NCI-H526 (cell line): ENCODE results near the gene MRPL45.
A peak's percentile ranks its signal among the peaks of the same experiment; 100 is the strongest.

Source experiments
- DNase-seq, 2 experiments: peaks; one replicate each; lab custom pipeline; 2025; lab: John Stamatoyannopoulos, UW

Gene MRPL45

GRCh38 chr17:38325221-38325851, 28.4 kb downstream of the MRPL45 start:
- DNase-seq, result peak in 1 of 2 experiments; percentile 17

DNA sequence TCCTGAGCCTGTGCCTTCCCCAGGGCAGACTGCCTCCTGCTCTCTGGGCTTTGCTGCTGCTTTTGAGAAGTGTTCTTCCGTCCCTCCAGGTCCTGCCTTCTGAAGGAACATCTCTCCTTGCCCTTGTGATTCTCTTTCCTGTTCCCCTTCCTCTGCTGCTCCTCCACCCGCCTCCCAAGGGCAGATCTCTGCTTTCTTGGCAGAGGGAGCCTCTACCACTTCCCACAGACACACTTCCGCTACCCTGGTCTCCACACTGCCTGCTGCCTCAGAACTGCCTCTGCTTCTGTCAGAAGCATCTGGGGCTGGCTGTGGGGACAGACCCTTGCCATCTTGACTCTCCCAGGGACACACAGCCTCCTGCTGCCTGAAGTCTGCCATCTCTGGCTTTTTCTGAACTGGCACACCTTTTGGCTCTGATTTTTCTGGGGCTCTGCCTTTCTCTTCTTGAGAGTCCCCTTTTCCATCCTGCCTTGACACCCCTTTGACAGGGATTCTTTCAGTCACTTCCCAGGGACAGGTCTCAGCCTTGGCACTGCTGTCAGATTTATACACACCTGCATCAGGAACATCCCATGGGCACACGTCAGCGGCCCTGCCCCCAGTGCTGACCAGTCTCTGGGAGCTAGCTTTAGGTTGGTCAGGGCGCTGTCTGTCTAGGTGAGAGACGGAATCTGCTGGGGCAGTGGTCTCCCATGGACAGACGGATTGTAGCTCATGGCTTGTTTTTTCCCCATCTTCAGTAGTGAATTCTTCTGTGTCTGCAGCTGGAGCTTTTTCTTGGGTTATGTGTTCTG, 30.2 kb downstream of the MRPL45 start:
- DNase-seq, result no peak

GRCh38 chr17:38327936-38328335, 31.0 kb downstream of the MRPL45 start:
- DNase-seq, result no peak

GRCh38 chr17:38328620-38329019, 31.7 kb downstream of the MRPL45 start:
- no peak for DNase-seq

DNA sequence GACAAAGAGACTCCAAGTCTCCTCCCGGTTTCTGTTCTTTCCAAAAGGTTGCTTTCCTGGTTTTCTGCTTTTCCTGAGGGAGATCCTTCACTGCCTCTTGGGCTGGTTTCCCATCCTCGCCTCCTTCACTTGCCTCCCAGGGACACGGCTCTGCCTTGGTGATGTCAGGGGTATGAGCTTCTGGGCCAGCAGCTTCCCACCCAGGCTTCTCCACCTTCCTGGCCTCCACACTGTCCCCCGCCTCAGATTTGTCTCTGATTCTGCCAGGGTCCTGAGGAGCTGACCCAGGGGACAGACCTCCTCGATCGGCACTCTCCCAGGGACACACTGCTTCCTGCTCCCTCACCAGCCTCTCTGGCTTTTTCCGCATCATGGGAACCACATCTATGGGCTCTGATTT, 32.3 kb downstream of the MRPL45 start:
- no peak for DNase-seq

DNA sequence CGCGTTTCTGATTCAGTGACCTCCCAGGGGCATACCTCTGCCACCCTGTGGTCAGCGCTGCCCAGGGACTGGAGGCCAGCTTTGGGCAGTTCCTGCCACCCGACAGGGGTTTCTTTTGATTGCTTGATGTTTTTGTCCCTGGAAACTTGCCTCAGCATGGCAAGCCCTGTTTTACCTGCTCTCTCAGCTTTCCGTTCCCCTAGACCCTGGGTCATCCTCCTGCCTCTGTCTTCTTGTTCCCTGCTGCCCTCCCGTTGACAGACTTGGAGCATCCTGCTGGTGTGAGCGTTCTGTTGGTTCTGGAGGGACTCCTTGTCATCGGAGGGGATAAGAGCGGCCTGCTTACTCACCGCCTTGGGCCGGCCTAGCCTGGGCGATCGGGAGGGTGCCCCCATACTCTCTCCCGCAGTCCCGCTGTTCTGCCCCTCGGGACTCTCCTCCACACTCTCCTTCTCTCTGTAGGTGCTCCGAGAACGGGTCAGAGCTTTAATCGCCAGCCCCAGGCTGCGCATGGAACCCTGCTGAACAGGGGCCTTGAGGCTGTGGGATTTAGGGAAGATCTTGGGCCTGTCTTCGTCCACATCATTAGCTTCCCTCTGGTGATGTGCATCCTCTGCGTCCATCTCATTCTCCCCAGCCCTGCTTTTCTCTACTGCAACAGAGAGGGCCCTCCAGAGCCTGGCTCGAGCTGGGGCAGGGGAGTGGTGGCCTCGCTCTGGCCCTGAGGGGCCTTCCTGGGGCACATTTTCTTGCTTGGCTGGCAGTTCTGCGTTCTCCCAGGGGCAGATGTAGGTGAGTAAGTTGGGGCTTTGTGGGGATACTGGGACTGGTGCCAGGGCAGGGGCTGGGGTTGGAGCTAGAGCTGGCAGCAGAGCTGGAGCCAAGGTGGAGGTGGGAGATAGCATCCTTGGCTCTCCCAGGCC, 33.1 kb downstream of the MRPL45 start:
- DNase-seq, result no peak

DNA sequence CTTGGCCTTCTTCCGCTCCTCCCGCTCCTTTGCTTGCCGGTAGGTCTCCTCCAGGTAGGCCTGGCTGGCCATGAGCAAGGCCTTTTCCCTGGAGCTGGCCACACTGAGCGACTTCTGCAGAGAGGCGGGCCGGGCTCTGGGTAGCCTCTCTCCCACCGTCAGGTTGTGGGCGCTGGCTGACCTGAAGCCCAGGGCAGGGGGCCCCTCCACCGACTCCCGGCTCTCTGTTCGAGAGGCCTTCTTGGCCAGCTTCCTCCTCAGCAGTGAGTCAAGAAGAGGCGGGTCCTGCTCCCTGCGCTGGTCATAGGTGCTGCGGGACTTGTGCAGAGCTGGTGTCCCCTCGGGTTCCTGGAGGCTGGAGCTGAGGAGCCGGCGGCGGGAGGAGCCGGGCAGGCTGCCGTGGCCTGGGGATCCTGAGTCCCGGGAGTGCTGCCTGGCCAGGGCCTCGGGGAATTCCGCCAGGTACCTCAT, 34.0 kb downstream of the MRPL45 start:
- DNase-seq, result no peak

DNA sequence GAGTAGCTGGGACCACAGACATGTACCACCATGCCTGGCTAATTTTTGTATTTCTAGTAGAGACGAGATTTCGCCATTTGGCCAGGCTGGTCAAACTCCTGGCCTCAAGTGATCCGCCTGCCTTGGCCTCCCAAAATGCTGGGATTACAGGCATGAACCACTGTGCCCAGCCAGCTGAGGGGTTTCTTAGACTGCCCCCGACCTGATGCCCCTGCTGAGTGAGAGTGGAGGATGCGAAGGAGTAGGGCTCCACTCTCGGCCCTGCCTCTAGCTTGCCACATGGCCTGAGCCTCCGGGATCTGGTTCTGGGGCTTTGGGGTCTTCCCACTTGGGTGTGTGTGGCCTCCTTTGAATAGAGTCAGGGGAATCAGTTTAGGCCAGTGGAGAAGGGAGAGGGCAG, 35.8 kb downstream of the MRPL45 start:
- no peak for DNase-seq

DNA sequence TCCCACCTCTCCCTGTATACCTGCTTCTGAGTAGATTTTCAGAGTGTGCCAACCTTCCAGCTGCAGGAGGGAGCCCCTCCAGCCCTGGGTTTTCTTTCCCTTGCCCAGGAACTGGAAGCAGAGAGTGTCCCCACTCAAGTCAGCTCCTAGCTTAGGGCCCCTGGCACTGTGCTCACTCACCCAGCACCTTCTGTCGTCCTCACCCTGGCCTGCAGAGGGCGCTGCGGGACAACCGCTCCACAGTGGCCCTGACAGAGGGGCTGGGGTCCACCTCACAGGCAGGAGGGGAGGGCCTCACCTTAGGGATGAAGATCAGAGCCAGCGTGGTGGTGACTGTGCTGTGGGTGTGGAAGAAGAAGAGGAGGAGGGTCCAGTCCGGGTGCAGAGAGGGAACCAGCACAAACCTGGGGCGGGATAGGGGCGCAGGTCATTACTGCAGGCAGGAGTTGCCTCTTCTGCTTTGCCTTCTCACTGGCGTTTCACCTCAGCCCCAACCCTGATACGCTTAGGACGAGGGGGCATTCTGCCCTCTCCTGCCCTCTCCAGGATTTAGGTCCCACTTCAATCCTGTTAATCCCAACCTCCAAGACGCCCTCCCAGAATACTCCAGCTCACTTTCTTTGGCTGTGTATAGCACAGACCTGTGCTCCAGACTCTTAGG, 36.8 kb downstream of the MRPL45 start:
- DNase-seq, result peak in 1 of 2 experiments; percentile 52

DNA sequence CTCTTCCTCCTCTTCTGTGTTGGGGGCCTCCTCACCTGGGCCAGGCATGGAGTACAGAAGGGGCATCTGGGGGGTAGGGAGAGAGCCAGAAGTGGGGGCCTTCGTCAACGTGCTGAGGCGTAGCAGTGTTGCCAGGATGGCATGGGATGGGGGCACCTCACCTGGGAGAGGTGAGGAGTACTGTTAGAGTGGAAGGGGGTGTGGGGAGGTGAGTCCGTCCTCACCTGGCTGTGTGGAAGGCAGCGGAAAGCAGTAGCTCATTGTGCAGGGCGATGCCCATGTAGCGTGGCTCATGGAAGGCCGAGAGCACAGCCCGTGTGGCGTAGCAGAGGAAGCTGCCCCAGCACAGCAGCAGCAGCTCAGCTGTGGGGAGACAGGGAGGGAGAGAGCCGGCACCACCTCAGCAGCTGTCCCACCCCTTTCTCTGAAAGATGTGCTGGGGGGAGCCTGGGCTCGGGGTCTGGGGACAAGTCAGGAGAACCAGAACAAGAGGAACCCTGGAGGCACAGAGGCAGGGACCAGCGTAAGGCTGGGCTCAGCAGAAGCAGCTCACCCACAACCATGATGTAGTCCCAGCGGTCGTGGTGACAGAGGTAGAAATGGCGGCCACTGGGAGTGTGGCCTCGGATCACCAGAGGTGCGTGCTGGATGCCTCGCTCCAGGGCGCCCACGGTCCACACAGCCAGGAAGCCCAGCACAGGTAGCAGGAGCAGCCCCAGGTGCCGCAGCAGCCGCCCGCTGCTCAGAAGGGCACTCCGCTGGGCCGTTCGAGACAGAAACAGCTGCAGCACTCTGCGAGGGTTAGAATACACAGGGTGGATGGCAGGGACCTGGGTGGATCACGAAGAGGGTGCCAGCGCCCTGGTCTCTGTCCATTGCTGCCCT, 37.8 kb downstream of the MRPL45 start:
- DNase-seq, result no peak

DNA sequence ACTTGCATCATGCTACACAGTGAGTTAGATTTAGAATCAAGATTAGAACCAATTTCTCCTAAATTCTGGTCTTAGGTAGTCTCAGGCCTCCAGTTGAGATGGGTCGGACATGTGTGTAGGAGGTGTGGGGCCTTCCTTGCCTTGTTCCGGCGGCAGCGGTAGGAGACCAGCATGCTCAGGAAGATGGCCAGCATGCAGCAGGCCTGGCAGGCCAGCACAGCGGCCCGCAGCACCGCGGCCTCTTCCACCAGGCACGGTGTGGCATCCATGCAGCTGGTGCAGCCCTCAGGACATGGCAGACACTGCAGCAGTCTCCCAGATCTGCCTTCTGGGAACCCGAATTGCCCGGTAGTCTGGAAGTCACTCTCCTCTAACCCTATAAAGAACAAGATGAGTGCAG, 39.9 kb downstream of the MRPL45 start:
- no peak for DNase-seq

- DNase-seq, result no peak
These were observed 41.1 kb downstream of the MRPL45 start for GRCh38 chr17:38338053-38338452.

GRCh38 chr17:38338535-38338934, 41.6 kb downstream of the MRPL45 start:
- no peak for DNase-seq

DNA sequence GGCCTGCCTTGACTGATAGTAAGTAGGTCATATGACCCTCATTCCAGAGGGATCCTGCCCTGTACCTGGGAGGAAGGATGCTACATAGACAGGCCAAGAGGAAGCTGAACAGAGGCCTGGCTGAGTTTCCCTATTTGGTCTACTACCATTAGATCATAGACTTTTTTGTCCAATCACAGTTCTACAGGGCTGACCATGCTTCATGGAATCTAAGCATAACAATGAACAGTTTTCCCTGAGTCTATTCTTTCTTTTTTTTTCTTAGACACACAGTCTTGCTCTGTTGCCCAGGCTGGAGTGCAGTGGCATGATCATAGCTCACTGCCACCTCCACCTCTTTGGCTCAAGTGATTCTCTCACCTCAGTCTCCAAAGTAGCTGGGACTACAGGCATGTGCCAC, 42.9 kb downstream of the MRPL45 start:
- no peak for DNase-seq

DNA sequence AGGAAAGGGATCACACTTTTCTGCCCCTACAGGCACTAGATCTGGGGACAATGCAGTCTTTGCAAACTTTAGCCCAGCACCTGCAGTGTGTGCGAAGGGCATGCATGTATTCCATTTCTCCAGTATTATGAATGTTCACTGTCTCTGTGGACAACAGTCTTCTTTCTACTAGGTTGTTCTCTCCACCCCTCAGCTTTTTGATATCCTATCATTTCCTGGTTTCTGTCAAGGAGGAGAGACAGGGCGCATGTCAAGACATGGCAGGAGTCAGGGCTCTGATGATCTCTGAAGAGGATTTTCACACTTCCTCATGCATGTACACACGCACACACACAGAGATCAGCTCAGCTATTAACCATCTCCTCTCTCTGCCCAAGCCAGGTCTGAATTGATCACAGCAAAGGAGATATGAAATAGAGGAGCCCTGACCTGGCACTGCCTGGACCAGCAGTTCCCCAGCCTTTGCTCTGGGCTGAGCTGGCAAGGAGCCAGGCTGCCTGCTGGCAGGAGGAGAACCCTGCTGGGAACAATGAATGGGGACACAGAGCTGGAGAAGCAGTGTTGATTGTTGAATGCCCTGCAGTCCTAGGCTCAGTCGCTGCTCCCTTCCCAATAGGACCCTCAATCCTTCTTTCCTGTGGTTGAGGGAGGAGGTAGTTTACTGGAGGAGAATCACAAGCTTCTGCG, 44.2 kb downstream of the MRPL45 start:
- DNase-seq, result peak in 1 of 2 experiments; percentile 32

DNA sequence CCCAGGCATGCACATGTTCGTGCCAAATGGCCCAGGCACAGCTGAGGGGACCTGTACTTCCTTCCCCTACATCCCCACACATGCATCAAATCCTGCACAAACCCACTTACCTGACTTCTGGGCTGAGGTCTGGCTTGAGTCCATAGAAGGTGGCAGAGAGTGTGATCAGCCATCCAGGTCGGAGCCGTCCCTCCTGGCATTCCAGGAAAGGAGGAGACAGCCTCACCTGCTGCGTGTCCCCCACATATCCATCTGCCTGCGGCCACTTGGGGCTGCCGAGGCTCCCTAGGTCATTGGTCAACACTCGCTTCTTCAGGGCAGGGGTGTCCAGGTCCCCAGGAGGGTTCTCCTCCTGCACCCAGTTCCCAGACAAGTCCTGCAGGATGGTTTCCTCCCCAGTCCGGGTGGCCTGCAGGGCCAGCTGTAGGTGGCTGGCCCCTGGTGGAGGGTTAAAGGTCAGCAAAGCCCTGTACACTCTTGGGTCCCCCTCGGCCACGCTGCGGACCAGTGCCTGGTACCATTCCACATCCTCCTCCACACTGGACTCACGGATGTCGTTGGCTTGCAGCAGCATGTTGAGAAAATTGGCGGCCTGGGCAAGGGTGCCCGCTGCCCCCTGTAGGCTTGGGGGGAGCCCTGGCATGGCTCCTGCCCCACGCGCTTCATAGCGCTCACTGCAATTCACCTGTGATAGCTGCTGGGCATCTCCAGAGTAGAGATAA, 46.1 kb downstream of the MRPL45 start:
- no peak for DNase-seq

GRCh38 chr17:38343608-38344419, 46.8 kb downstream of the MRPL45 start, which contains the start of gene GPR179:
Gene GPR179, minus strand, starts transcription at chr17:38343956. Its CDS starts 167 bp downstream, at chr17:38343789.
- DNase-seq, result no peak

DNA sequence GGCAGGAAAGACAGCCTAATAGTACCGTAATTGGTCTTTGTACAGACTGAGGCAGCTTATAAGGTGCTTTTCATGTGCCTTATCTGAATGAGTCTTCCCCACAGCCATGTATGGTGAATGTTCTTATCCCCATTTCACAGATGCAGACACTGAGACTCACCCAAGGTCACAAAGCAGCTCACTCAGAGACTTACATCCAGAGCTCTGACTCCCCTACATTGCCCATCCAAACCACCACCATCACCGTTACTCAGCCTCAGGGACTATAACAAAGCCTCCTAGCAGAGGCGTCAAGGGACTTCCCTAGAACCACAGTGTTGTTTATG, 47.4 kb downstream of the MRPL45 start:
- DNase-seq, result no peak

DNA sequence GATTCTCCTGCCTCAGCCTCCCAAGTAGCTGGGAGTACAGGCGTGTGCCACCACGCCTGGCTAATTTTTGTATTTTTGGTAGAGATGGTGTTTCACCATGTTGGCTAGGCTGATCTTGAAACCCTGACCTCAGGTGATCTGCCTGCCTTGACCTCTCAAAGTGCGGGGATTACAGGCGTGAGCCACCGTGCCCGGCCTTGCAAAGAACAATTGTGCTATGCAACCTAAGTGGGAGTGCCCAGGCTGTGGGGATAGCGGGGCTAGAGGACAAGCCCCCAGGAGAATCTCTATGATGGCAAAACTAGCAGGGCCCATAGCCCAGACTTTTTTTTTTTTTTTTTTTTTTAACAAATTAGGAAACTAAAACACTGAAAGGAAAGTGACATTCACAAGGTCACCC, 48.8 kb downstream of the MRPL45 start:
- DNase-seq, result no peak
